ENCODE measurements around the gene SACS. TPM values are rescaled to one million over a fixed set of nuclear protein-coding genes. Genes with fewer than 3 reads are reported as not detected.

The SACS gene
- total and polyA plus RNA-seq, 2 of the 8 experiments (the other 6 are each of a cell fraction or from before 2014, with no cell fraction given), result 11.0 to 54.2 TPM

GRCh38 chr13:23467932-23468278 lies 34.4 kb upstream of the SACS start:
- Histone ChIP-seq H2BK5ac (ENCODE audit: low read depth, low read length) (no peak overlapping the region), H3K36me3 (ENCODE audit: control insufficient read depth in 2 of 4, insufficient read depth in 4 of 4, low read length in 3 of 4) (no peaks in the 10 kb centered on the region), H3K79me2 (ENCODE audit: control insufficient read depth in 1 of 2, insufficient read depth in 2 of 2, low read length in 2 of 2) (no peaks in the 10 kb centered on the region), H2AFZ (ENCODE audit: low read length) (no peak overlapping the region), H3K79me1 (ENCODE audit: low read depth, low read length) (no peaks in the 10 kb centered on the region), H2AK5ac (ENCODE audit: low read depth, low read length) (no peak overlapping the region), H3K4me1 (replicated peaks in 1 of 4; ENCODE audit: control insufficient read depth in 3 of 4, insufficient read depth in 4 of 4, low read length in 3 of 4) (peaks cover 0 to 10% (median 7%) of the 10 kb centered on the region in 4 experiments; a peak in 5 of 7 replicates), H3K23ac (ENCODE audit: insufficient read length) (no peak overlapping the region), H3K18ac (ENCODE audit: extremely low read depth, low read length) (no peak overlapping the region), H4K20me1 (replicated peaks in 1 of 2; ENCODE audit: control insufficient read depth in 1 of 2, insufficient read depth in 2 of 2, low read length in 2 of 2) (no peaks in the 10 kb centered on the region), H3K4me3 (ENCODE audit: extremely low read depth in 1 of 4, insufficient read depth in 2 of 4, low read depth in 3 of 4, low read length in 4 of 4) (no peak overlapping the region), H3K9ac (replicated peaks in 1 of 4; ENCODE audit: extremely low read depth in 1 of 4, low read depth in 3 of 4, low read length in 3 of 4) (no peak overlapping the region), H2BK120ac (replicated peaks; ENCODE audit: low read depth, low read length) (no peak overlapping the region), H4K5ac (ENCODE audit: insufficient read length, low read depth, low read length) (no peak overlapping the region), H4K8ac (ENCODE audit: extremely low read depth, insufficient read depth, low read length) (no peak overlapping the region), H4K91ac (replicated peaks; ENCODE audit: insufficient read length, low read length) (no peak overlapping the region), H3K23me2 (ENCODE audit: low read depth, low read length) (peaks cover 2% of the 10 kb centered on the region), H3K27ac (ENCODE audit: low read depth, low read length) (no peak overlapping the region), H3K14ac (ENCODE audit: insufficient read length) (no peak overlapping the region), H3K4me2 (ENCODE audit: insufficient read depth in 1 of 2, low read depth in 2 of 2, low read length in 2 of 2) (no peak overlapping the region), H3K56ac (replicated peaks; ENCODE audit: insufficient read length, low read depth, low read length) (no peak overlapping the region), H3K4ac (replicated peaks; ENCODE audit: insufficient read length, low read depth, low read length) (no peak overlapping the region), H3K9me3 (ENCODE audit: insufficient read depth in 2 of 2, low read depth in 1 of 2, low read length in 1 of 2) (no peaks in the 10 kb centered on the region), H2BK20ac (ENCODE audit: low read length) (no peak overlapping the region), H2BK12ac (ENCODE audit: low read depth, low read length) (no peak overlapping the region), H3K27me3 (replicated peaks in 1 of 4; ENCODE audit: control insufficient read depth in 3 of 4, extremely low read depth in 1 of 4, insufficient read depth in 3 of 4, low read length in 3 of 4) (peaks cover 0 to 10% (median 4%) of the 10 kb centered on the region in 4 experiments; a peak in 4 of 7 replicates), H2BK15ac (ENCODE audit: low read length) (no peak overlapping the region)
- DNase-seq (ENCODE audit: low read depth in 1 of 2, low spot score in 2 of 2) (no peak), FAIRE-seq (no peak)
- POLR2A ChIA-PET (ENCODE audit: partially characterized antibody), result no interaction called here
- TF ChIP-seq SAP30 (IDR thresholded peaks at IDR 0.05; ENCODE audit: insufficient read depth, insufficient replicate concordance, low read length), result no peak
- no peak for TF ChIP-seq TAF1 (IDR thresholded peaks at IDR 0.05; ENCODE audit: low read depth, low read length)
- TF ChIP-seq JUND (IDR thresholded peaks at IDR 0.05; ENCODE audit: low read length), result no peak
- no peak for TF ChIP-seq CBX8 (IDR thresholded peaks at IDR 0.05; ENCODE audit: borderline replicate concordance, low read depth, low read length)
- TF ChIP-seq ASH2L (IDR thresholded peaks at IDR 0.05; ENCODE audit: low read length), result no peak
- TF ChIP-seq BRCA1 (IDR thresholded peaks at IDR 0.05; ENCODE audit: low read depth, low read length), result no peak
- no peak for TF ChIP-seq HDAC6 (IDR thresholded peaks at IDR 0.05; ENCODE audit: low read depth, low read length)
- TF ChIP-seq KDM1A (IDR thresholded peaks at IDR 0.05; ENCODE audit: borderline replicate concordance, low read length), result no peak
- no peak for TF ChIP-seq CHD1 (IDR thresholded peaks at IDR 0.05; ENCODE audit: low read depth, low read length)
- TF ChIP-seq GABPA (IDR thresholded peaks at IDR 0.05; ENCODE audit: borderline replicate concordance, insufficient read depth, low read length), result no peak
- WGBS, 2 experiments (ENCODE audit: extremely low coverage in 1 of 2, insufficient coverage in 1 of 2, insufficient read length in 1 of 2, insufficient replicate concordance in 2 of 2, low coverage in 1 of 2, low lambda C conversion rate in 2 of 2, missing lambda C conversion rate in 1 of 2), result 87% methylated on average over 3 of the region's 3 CpGs; no CpG with 5 or more reads in 1 of the 2 experiments
- CTCF ChIA-PET (ENCODE audit: partially characterized antibody), result interaction anchor here (1.0 to 3.0 kb wide), 27 partner anchors 13 to 430 kb away, joined by 3 to 19 read pairs (median 5); partner anchors contain the start of gene MIPEP

Measured in H1 (cell line).